ENCODE data around the gene GOLGA8A.

DNA sequence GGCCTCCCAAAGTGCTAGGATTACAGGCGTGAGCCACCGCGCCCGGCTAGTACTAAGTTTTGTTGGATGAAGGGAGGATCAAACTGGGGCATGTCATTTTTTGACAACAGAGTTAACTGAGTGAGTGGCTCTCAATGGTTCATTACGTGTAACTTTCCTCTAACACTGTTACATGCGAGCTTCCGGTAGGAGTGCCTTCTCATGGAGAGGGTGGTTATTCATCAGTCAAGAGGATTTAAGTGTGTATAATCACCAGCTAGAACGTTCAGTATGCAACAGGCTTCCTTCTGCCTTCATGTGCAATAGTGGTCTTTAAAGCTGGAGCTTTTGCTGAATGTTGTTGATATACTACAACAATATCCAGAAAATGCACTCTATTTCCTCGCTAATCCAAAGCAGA is 19.1 kb upstream of the GOLGA8A start:
- TF ChIP-seq CTCF (IDR thresholded peaks at IDR 0.05) (no peak), POLR2A (IDR thresholded peaks at IDR 0.05) (no peak)

All from body of pancreas (tissue), 4 donors.